Neural cell (in vitro differentiated cells): Measurements from ENCODE around the gene FOXA1. TPM values are rescaled to one million over a fixed set of nuclear protein-coding genes. Genes with fewer than 3 reads are reported as not detected.

Experiments used
- H2AFZ ChIP-seq: fragments of 200-600, 300-800 bp; sonication (generic), shearing (Covaris generic); 2 replicates; pipeline ENCODE4 v1.6.0; 2014; ENCODE audit warnings: low read depth, mild to moderate bottlenecking, antibody characterized with exemption, low read length, moderate library complexity
- H3F3A ChIP-seq: fragments of 200-600 bp; shearing (Covaris generic); 2 replicates; pipeline ENCODE4 v1.6.1; 2016; ENCODE audit warnings: mild to moderate bottlenecking, moderate library complexity, mixed read lengths, antibody characterized with exemption, low read length; ENCODE audit not compliant: insufficient read depth, poor library complexity, severe bottlenecking
- H3K27ac ChIP-seq: fragments of 200-600, 300-800 bp; sonication (generic), shearing (Covaris generic); 2 replicates; pipeline ENCODE4 v1.5.1; 2014; ENCODE audit warnings: mild to moderate bottlenecking, low read length, moderate library complexity
- H3K27me3 ChIP-seq: fragments of 300-800, 200-600 bp; sonication (generic), shearing (Covaris generic); 2 replicates; pipeline ENCODE4 v1.6.0; 2014; ENCODE audit warnings: mild to moderate bottlenecking, low read depth, low read length, moderate library complexity; ENCODE audit not compliant: insufficient read depth
- H3K36me3 ChIP-seq: fragments of 300-800, 200-600 bp; sonication (generic), shearing (Covaris generic); 2 replicates; pipeline ENCODE4 v1.5.1; 2014; ENCODE audit warnings: mild to moderate bottlenecking, antibody characterized with exemption, low read length, moderate library complexity; ENCODE audit not compliant: insufficient read depth
- H3K4me2 ChIP-seq: fragments of 300-800, 200-600 bp; sonication (generic), shearing (Covaris generic); 2 replicates; pipeline ENCODE4 v1.6.0; 2014; ENCODE audit warnings: mild to moderate bottlenecking, low read length
- H3K4me3 ChIP-seq: fragments of 300-800, 200-600 bp; sonication (generic), shearing (Covaris generic); 2 replicates; pipeline ENCODE4 v1.5.1; 2014; ENCODE audit warnings: mild to moderate bottlenecking, low read length, moderate library complexity
- H3K79me2 ChIP-seq: fragments of 200-600 bp; shearing (Covaris generic); replicated peaks from 2 replicates; pipeline ENCODE4 v1.6.0; 2014; ENCODE audit warnings: mild to moderate bottlenecking, low read length, moderate library complexity; ENCODE audit not compliant: insufficient read depth
- H3K9ac ChIP-seq: fragments of 300-800, 200-600 bp; sonication (generic), shearing (Covaris generic); 2 replicates; pipeline ENCODE4 v1.6.1; 2016; ENCODE audit warnings: mild to moderate bottlenecking, low read length, mixed read lengths
- H3K9me2 ChIP-seq: fragments of 200-600 bp; shearing (Covaris generic); 2 replicates; pipeline ENCODE4 v1.6.1; 2016; ENCODE audit warnings: mild to moderate bottlenecking, low read length, mixed read lengths; ENCODE audit not compliant: insufficient read depth
- H3K9me3 ChIP-seq: fragments of 200-600, 300-800 bp; sonication (generic), shearing (Covaris generic); 2 replicates; pipeline ENCODE4 v1.6.1; 2016; ENCODE audit warnings: mild to moderate bottlenecking, mixed run types, low read length, moderate library complexity, mixed read lengths
- H4K20me1 ChIP-seq: fragments of 200-600 bp; shearing (Covaris generic); 2 replicates; pipeline ENCODE4 v1.6.1; 2016; ENCODE audit warnings: mild to moderate bottlenecking, mixed run types; ENCODE audit not compliant: insufficient read depth
- EP300 ChIP-seq: fragments of 450-650 bp; conservative IDR thresholded peaks from 2 replicates; pipeline ENCODE4 v1.6.1; 2014; ENCODE audit warnings: antibody characterized with exemption, mild to moderate bottlenecking, moderate library complexity; ENCODE audit not compliant: poor library complexity, severe bottlenecking
- EZH2 ChIP-seq: fragments of 200-600, 300-800 bp; shearing (Covaris generic), sonication (generic); IDR thresholded peaks from 2 replicates; pipeline ENCODE4 v1.6.1; 2014; ENCODE audit warnings: antibody characterized with exemption, low read length, borderline replicate concordance, mild to moderate bottlenecking; ENCODE audit not compliant: insufficient read depth, poor library complexity, severe bottlenecking
- MXI1 ChIP-seq: fragments of 450-650 bp; conservative IDR thresholded peaks from 2 replicates; pipeline ENCODE4 v1.6.1; 2014; ENCODE audit warnings: antibody characterized with exemption, mild to moderate bottlenecking; ENCODE audit not compliant: poor library complexity, severe bottlenecking
- POLR2AphosphoS5 ChIP-seq: IDR thresholded peaks from 2 replicates; pipeline ENCODE4 v1.6.1; 2012
- RAD21 ChIP-seq: fragments of 450-650 bp; conservative IDR thresholded peaks from 2 replicates; pipeline ENCODE4 v1.6.1; 2014; ENCODE audit warnings: antibody characterized with exemption, mild to moderate bottlenecking, moderate library complexity
- SMC3 ChIP-seq: fragments of 450-650 bp; conservative IDR thresholded peaks from 2 replicates; pipeline ENCODE4 v1.6.1; 2014; ENCODE audit warnings: antibody characterized with exemption, mild to moderate bottlenecking, moderate library complexity; ENCODE audit not compliant: poor library complexity
- TAF1 ChIP-seq: IDR thresholded peaks from 2 replicates; pipeline ENCODE4 v1.6.1; 2012; ENCODE audit warnings: low read depth
- polyA plus RNA-seq: library from polyadenylated mRNA; depleted of rRNA; stranded (reverse); fragments of >200 nt; gene quantifications from 2 replicates; pipeline ENCODE4 v1.2.3, GENCODE V29; 2014
- TF ChIP-seq, protein P1 (sequence below): IDR thresholded peaks from 2 replicates; pipeline ENCODE4 v1.6.1; 2012; ENCODE audit warnings: borderline replicate concordance
- TF ChIP-seq, protein P2 (sequence below): fragments of 450-650 bp; IDR thresholded peaks from 2 replicates; pipeline ENCODE4 v1.5.1; 2014; ENCODE audit warnings: antibody characterized with exemption, mild to moderate bottlenecking, moderate library complexity; ENCODE audit not compliant: poor library complexity, severe bottlenecking

Gene FOXA1
- polyA plus RNA-seq, 1 donor from 2014 or later: not detected

DNA sequence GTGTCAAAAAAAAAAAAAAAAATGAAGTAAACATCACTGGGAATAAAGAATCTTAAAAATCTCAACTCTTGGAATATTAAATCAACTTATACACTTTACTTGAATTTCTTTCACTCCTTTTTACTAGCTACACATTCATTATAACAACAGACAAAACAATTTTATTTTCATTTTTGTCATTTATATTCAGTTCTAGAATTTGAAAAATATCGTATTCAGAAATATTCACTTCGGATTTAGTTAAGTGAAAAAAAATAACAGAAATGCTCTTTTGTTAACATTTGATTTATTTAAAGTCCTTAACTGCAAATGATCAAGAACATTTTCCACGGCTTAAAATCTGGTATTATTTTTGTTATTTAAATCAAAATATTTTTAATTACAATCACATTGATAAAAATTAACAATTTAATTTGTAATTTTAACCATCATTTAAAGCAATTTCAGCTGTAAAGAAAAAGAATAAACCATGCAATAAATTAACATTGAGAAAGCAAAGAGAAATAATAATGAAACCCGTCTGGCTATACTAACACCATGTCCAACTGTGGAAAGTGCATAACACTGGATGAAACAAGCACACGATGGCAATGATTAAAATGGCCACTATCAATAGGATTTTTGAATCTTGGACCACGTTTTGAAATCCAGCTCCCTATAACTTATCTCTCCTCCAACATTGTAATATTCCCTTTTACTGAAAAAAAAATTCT, 5.2 kb downstream of the FOXA1 start:
- Histone ChIP-seq H3K4me2 (no peak overlapping the region), H3K9ac (no peak overlapping the region), H3F3A (no peaks in the 10 kb centered on the region), H3K9me2 (no peaks in the 10 kb centered on the region), H3K79me2 (no peaks in the 10 kb centered on the region), H3K9me3 (no peaks in the 10 kb centered on the region), H3K4me3 (no peak overlapping the region), H2AFZ (no peak overlapping the region), H3K27me3 (peaks cover 100% of the 10 kb centered on the region), H3K36me3 (no peaks in the 10 kb centered on the region), H4K20me1 (no peaks in the 10 kb centered on the region), H3K27ac (no peak overlapping the region)
- TF ChIP-seq, protein P1, sequence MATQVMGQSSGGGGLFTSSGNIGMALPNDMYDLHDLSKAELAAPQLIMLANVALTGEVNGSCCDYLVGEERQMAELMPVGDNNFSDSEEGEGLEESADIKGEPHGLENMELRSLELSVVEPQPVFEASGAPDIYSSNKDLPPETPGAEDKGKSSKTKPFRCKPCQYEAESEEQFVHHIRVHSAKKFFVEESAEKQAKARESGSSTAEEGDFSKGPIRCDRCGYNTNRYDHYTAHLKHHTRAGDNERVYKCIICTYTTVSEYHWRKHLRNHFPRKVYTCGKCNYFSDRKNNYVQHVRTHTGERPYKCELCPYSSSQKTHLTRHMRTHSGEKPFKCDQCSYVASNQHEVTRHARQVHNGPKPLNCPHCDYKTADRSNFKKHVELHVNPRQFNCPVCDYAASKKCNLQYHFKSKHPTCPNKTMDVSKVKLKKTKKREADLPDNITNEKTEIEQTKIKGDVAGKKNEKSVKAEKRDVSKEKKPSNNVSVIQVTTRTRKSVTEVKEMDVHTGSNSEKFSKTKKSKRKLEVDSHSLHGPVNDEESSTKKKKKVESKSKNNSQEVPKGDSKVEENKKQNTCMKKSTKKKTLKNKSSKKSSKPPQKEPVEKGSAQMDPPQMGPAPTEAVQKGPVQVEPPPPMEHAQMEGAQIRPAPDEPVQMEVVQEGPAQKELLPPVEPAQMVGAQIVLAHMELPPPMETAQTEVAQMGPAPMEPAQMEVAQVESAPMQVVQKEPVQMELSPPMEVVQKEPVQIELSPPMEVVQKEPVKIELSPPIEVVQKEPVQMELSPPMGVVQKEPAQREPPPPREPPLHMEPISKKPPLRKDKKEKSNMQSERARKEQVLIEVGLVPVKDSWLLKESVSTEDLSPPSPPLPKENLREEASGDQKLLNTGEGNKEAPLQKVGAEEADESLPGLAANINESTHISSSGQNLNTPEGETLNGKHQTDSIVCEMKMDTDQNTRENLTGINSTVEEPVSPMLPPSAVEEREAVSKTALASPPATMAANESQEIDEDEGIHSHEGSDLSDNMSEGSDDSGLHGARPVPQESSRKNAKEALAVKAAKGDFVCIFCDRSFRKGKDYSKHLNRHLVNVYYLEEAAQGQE: no peak
- no peak for TF ChIP-seq EZH2
- no peak for TF ChIP-seq POLR2AphosphoS5
- TF ChIP-seq SMC3: no peak
- no peak for TF ChIP-seq RAD21
- TF ChIP-seq, protein P2, sequence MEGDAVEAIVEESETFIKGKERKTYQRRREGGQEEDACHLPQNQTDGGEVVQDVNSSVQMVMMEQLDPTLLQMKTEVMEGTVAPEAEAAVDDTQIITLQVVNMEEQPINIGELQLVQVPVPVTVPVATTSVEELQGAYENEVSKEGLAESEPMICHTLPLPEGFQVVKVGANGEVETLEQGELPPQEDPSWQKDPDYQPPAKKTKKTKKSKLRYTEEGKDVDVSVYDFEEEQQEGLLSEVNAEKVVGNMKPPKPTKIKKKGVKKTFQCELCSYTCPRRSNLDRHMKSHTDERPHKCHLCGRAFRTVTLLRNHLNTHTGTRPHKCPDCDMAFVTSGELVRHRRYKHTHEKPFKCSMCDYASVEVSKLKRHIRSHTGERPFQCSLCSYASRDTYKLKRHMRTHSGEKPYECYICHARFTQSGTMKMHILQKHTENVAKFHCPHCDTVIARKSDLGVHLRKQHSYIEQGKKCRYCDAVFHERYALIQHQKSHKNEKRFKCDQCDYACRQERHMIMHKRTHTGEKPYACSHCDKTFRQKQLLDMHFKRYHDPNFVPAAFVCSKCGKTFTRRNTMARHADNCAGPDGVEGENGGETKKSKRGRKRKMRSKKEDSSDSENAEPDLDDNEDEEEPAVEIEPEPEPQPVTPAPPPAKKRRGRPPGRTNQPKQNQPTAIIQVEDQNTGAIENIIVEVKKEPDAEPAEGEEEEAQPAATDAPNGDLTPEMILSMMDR: no peak
- TF ChIP-seq TAF1: no peak
- no peak for TF ChIP-seq EP300

DNA sequence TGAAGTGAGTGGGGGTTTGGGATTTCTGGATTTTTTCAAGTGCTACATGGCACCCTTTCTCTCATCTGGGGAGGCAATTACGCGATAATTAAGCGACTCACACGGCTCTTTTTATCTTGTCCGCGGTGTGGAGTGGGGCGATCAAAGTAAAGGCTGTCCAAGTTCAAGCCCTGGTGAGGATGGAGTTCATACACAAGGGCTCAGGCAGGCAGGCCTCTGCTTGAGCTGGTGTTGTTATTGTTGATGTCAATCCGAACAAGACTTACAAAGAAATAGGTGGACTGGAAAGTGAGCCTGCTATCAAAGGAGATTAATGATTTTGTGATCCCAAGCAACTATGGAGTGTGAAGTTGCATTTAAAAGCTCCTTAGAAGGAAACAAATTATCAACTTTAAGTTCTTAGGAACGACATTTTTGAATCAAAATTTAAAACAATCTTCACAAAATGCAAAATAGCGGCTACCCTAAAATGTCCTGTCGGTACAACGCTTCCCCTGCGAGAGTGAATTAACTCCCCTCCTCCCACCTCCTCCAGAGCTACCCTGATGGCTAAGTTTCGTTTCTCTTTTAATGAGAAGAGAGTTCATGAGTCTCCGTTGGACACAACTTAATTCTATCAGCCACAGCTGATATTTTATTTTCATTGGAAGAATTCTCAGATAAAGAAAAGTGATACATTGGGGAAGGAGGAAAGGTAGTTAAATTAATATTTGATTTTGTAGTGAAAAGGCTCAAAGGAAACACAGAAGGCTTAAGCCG, 5.9 kb downstream of the FOXA1 start:
- Histone ChIP-seq H3K4me2 (no peak overlapping the region), H3K4me3 (no peak overlapping the region)

More for the DNA sequence above, 5.9 kb downstream of the FOXA1 start:
- no peaks in the 10 kb centered on the region for H3K79me2 ChIP-seq
- TF ChIP-seq RAD21: no peak
- peak; percentile 73 for TF ChIP-seq POLR2AphosphoS5
- no peak for TF ChIP-seq MXI1
- no peak for TF ChIP-seq TAF1
- no peak overlapping the region for H3K9ac ChIP-seq
- H3K27me3 ChIP-seq: peaks cover 100% of the 10 kb centered on the region
- no peaks in the 10 kb centered on the region for H3F3A ChIP-seq
- no peaks in the 10 kb centered on the region for H3K36me3 ChIP-seq
- H2AFZ ChIP-seq: no peak overlapping the region
- no peak overlapping the region for H3K27ac ChIP-seq
- no peaks in the 10 kb centered on the region for H3K9me2 ChIP-seq
- no peaks in the 10 kb centered on the region for H4K20me1 ChIP-seq
- H3K9me3 ChIP-seq: no peaks in the 10 kb centered on the region
